HG02852 (cell line): ENCODE data around the gene SLC10A3.

ENCODE experiments used
- ATAC-seq: cut with Tn5 transposase; IDR thresholded peaks from one replicate; pipeline ENCODE4 v1.9.1; 2021; ENCODE audit warnings: mild to moderate bottlenecking, moderate library complexity; ENCODE audit not compliant: unreplicated experiment

SLC10A3 gene

DNA sequence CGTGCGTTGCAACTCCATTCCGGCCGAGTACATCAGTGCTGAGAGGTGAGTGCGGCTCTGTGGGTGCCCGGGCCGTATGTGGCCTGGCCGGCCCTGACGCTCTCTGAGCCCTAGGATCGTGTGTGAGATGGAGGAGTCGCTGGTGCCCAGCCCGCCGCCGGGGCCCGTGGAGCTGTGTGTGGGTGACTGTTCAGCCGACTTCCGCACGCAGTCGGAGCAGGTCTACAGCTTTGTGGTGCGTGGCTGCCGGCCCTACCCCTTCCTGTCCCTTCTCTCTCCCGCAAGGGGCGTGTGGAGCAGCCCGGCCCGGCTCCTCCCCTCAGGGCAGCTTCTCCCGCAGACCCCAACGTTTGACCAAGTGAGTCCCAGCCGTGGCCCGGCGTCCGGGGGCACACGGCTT lies 24.4 kb downstream of the SLC10A3 start:
- no peak for ATAC-seq

DNA sequence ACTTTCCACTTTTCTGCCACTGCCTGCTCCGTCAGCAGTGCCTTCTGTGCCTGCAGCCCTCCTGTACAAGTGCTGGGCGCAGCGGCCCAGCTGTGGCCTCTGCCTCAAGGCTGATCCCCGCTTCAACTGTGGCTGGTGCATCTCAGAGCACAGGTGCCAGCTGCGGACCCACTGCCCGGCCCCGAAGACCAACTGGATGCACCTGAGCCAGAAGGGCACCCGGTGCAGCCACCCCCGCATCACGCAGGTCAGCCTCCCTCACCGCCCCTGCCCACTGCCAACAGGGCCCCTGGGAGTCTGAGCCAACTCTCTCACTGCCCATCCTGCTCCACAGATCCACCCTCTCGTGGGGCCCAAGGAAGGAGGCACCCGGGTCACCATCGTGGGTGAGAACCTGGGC lies 24.8 kb downstream of the SLC10A3 start:
- ATAC-seq: no peak

GRCh38 chrX:154464806-154465365 lies 25.5 kb downstream of the SLC10A3 start:
- no peak for ATAC-seq

GRCh38 chrX:154463611-154464220 lies 26.7 kb downstream of the SLC10A3 start:
- no peak for ATAC-seq

DNA sequence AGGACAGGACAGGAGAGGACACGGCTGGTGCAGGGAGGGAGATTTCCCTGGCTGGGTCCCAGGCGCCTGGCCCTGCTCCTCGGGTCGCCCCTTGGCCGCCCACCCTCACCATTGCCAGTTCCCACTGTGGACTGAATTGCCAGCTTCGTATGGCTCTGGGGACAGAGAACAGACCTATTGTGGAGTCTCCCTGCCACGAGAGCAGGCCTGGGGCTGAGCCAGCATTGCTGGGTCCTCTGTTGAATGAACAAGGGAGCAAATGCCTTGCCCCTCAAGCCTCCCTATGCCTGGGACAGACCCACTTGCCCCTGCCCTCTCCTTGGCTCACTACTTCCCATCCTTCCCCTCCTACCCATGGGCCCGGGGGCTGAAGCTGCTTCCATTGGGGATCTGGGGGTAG lies 28.0 kb downstream of the SLC10A3 start:
- no peak for ATAC-seq

- no peak for ATAC-seq
Measured at GRCh38 chrX:154460326-154460725, 30.1 kb downstream of the SLC10A3 start.

DNA sequence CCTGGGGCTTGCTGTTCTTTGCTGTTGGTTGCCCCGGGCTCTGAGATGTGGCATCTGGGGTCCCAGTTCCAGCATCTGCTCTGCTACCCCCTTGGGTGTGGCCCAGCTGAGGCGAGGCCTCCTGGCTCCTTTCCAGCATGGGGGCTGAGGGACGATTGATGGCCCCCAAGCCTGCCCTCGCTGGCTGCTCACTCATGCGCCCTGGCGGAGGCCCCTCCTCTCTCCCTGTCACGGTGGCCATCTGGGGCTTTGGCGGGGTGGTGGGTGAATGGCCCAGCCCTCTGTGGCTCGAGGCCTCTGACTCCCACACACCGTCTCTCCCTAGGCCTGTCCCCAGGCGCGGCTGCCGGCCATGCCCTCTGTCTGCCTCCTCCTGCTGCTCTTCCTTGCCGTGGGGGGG lies 30.6 kb downstream of the SLC10A3 start:
- no peak for ATAC-seq

DNA sequence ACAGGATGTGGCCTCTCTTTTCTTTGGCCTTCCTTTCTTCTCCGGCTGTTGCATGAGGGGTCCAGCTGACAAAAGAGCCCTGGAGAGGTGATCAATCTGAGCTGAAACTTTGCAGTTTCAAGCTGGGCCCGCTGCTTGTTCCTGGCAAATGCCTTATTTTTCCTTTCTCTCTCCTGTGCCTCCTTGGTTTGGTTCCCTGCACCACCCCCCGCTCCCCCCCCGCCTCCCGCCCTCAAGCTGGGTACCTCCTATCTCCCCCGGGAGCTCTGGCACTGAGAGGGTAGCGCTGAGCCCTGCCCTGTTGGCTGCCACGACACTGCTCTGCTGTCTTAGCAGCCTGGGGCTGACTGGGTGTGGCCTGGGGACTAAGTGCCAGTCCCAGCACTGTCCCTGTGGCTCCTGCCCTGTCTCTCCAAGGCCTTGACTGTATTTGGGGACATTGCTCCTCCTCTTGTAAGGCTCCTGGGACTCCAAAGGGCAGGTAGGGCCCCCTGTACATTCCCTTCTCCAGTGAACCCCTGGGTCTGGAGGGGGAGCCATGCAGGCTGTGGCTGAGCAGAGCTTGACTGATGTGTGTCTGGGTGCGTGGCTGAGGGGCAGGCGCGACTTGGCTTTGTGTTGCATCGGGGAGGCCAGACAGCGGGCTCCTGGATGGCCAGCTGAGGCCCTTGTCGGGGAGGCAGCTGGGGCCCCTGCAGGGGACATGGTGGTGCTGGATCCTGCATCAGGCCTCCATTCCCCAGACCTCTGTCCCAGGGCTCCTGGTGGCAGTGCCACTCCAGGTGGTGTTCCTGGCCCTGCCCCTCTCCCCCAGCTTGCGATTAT lies 31.3 kb downstream of the SLC10A3 start:
- no peak for ATAC-seq

DNA sequence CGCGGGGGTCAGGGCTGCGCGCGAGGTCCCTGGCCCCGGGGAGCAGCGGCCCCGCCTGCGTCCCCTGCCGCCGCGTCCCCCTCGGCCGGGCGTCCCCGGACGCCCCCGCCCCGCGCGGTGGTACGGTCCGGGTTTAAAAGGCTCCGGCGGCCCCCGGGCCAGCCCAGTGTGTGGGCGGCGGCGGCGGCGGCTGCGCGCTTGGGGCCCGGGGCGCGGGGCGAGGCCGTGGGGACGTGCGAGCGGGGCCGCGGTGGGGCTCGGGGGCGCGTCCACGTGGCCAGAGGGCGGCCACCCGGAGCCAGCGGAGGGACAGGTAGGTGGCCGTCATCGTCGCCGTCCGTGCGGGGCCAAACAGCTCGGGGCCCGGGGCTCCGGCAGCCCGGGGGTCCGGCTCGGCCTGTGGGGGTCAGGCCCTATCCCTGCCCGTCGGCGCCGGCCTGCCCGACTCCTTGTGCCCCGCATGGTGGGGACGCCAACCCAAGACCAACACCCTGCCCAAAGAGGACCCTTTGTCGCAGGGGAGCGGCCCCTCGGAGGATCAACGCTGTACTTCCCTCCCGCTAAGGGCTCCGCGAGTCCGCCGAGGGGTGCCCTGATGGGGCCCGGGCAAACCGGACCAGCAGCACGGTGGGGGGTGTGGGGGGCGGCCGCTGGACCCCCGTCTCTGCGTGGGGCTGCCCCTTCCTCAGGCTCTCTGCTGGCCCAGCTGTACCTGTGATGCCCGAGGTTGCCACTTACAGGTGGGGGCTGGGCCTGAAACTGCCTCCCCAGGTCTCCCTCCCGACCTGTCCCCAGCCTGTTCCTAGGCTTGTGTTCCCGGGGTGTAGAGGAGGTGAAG lies 32.1 kb downstream of the SLC10A3 start, which contains the start of gene PLXNA3:
Gene PLXNA3, plus strand, starts transcription at position 166 of the 838 bp plus-strand sequence. CDS start 1,903 bp downstream, outside the sequence.
- peak; percentile 60 for ATAC-seq

DNA sequence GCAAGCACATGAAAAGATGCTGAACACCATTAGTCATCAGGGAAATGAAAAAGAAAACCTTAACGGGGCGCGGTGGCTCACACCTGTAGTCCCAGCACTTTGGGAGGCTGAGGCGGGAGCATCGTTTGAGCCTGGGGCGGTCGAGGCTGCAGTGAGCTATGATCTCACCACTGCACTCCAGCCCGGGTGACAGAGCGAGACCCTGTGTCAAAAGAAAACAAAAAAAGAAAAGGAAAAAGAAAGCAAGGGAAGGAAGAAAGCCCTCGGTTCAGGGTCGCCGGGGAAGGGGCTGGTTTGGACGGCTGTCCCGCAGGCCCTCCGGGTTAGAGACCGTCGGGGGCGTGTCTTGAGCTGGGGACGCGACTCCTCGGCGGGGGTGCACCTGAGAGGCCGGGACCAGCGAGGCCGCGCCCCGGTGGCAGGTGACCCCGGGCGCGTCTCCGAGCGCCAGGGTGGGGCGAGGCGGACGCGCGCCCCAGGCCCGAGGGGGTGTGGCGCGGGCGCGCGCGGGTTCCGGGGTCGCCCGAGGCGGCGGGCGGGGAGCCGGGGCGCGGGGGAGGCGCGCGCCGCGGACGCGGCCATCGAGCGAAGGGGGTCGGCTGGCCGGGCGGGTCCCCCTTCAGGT lies 32.8 kb downstream of the SLC10A3 start:
- peak; percentile 40 for ATAC-seq

DNA sequence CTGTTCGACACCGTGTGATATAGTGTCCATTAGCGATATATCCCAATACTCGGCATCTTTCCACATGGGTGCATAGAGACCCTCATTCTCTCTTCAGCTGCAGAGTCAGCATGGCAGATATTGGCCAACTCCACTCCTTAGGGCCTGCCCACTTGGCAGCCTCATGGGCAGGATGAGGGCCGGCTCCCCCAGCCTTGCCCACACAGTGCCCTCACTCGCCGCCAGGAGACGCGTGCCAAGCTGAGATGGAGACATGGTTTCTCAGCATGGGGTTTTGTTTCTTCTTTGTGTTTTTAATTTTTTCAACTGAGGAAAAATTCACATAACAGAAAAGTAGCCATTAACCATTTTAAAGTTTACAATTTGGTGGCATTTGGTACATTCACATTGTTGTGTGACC lies 37.6 kb downstream of the SLC10A3 start:
- ATAC-seq: no peak

GRCh38 chrX:154450312-154450711 lies 40.1 kb downstream of the SLC10A3 start:
- ATAC-seq: no peak

- no peak for ATAC-seq
Measured at GRCh38 chrX:154449618-154450017, 40.8 kb downstream of the SLC10A3 start.

DNA sequence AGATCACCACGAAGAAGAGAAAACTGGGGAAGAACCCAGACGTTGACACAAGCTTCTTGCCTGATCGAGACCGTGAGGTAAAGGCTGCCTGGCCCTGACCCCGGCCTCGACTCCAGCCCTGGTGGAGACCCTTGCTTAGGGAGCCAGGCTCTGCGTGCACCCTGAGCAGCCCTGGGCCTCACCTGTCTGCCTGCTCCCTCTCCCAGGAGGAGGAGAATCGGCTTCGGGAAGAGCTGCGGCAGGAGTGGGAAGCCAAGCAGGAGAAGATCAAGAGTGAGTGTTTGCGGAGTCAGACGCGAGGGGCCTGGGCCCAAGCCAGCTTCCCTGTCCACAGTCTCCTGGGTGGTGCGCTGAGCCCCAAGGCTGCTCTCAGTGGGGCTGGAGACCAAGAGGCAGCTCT lies 41.9 kb downstream of the SLC10A3 start:
- ATAC-seq: no peak

DNA sequence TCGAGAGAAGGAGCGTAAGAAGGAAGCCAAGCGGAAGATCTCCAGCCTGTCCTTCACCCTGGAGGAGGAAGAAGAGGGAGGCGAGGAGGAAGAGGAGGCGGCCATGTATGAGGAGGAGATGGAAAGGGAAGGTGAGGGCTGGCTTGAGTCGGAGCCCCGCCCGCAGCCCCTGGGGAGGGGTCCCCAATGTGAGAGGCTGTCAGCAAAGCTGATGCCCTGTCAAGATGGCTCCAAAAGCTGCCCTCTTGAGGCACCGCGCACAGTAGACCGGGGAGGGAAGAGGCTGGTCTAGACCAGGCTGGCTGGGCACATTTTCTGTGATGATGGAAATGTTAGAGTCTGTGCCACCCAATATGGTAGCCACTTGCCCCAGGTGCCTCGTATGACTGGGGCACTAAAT lies 44.0 kb downstream of the SLC10A3 start:
- ATAC-seq: no peak

DNA sequence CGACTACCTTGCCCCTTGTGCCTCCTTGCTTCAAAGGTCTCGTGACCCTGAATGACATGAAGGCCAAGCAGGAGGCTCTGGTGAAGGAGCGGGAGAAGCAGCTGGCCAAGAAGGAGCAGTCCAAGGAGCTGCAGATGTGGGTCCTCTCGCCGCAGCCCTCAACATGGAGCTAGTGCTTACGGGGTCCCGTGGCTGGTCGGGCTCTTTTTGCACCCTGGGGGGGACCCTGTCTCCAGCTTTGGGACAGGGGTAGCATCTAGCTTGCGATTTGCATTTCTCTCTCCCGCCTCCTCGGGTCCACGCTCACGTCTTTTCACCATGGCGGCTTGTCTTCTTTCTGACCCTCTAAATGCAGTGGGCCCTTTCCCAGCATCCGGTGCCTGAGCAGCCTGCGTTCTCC lies 44.7 kb downstream of the SLC10A3 start:
- ATAC-seq: no peak

GRCh38 chrX:154444755-154445246 lies 45.6 kb downstream of the SLC10A3 start:
- ATAC-seq: no peak

DNA sequence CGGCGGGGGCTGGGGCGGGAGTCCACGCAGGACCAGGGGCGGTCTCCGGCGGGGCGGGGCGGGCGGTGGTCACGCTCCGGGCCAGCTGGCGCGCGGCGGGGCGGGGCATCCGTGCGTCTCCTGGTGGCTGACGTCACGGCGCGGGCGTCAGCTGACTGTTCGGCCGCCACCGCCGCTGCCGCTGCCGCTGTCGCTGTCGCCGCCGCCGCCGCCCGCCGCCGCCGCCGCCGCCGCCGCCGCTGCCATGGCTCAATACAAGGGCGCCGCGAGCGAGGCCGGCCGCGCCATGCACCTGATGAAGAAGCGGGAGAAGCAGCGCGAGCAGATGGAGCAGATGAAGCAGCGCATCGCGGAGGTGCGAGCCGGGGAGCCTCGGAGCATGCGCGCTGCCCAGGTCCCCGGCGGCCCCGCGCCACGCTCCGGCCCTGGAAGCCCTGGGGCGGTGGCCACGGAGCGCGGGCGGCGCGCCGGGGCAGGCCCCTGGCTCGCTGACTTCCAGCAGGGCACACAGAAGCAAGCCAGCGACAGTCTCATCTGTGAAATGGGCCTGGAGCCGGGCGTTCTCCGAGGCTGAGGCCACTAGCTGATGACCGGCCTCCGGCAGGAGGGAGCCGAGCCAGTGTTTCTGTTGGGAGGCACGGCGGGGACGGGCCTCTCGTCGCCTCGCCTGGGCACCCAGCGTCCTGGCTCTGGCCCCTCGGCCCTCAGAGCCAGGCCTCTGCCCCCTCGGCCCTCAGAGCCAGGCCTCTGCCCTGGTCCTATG lies 46.3 kb downstream of the SLC10A3 start, which contains the start of gene FAM50A:
Gene FAM50A, plus strand, starts transcription at position 150 of the 763 bp plus-strand sequence. Its CDS starts 95 bp downstream, at position 245.
- peak; percentile 72 for ATAC-seq

GRCh38 chrX:154443479-154443910 lies 46.9 kb downstream of the SLC10A3 start:
- no peak for ATAC-seq
